Karpas-422 (cell line): Measurements from ENCODE around the gene ZSCAN2. TPM values are rescaled to one million over a fixed set of nuclear protein-coding genes. Genes with fewer than 3 reads are reported as not detected.

ENCODE experiments used
- DNase-seq: peaks from one replicate; pipeline ENCODE4 v3.0.0-alpha.2; 2015
- H2AFZ ChIP-seq: fragments of 200-600 bp; sonication (generic); 2 replicates; pipeline ENCODE4 v1.6.1; 2014; ENCODE audit warnings: antibody characterized with exemption, low read length, mixed read lengths
- H3K27ac ChIP-seq: fragments of 200-600 bp; sonication (generic); 2 replicates; pipeline ENCODE4 v1.5.1; 2014; ENCODE audit warnings: mild to moderate bottlenecking, low read length, moderate library complexity
- H3K27me3 ChIP-seq: fragments of 200-600 bp; sonication (generic); 2 replicates; pipeline ENCODE4 v1.6.1; 2014; ENCODE audit warnings: low read length, mixed read lengths
- H3K36me3 ChIP-seq: fragments of 200-600 bp; sonication (generic); 2 replicates; pipeline ENCODE4 v1.6.1; 2014; ENCODE audit warnings: low read length, mixed read lengths; ENCODE audit not compliant: insufficient read depth
- H3K4me1 ChIP-seq: fragments of 200-600 bp; sonication (generic); 2 replicates; pipeline ENCODE4 v1.6.1; 2014; ENCODE audit warnings: mild to moderate bottlenecking, low read length, mixed read lengths
- H3K4me2 ChIP-seq: fragments of 200-600 bp; sonication (generic); 2 replicates; pipeline ENCODE4 v1.6.1; 2014; ENCODE audit warnings: low read length, low read depth, mild to moderate bottlenecking; ENCODE audit not compliant: poor library complexity, severe bottlenecking
- H3K4me3 ChIP-seq: fragments of 200-600 bp; sonication (generic); 2 replicates; pipeline ENCODE4 v1.5.1; 2014; ENCODE audit warnings: mild to moderate bottlenecking, antibody characterized with exemption, low read length, mixed read lengths
- H3K79me2 ChIP-seq: fragments of 200-600 bp; sonication (generic); 2 replicates; pipeline ENCODE4 v1.6.1; 2014; ENCODE audit warnings: mild to moderate bottlenecking, low read length, mixed read lengths
- H3K9ac ChIP-seq: fragments of 200-600 bp; sonication (generic); 2 replicates; pipeline ENCODE4 v1.6.0; 2014; ENCODE audit warnings: low read length
- H3K9me2 ChIP-seq: fragments of 200-600 bp; sonication (generic), shearing (Covaris generic); replicated peaks from 2 replicates; pipeline ENCODE4 v1.6.0; 2014; ENCODE audit warnings: mild to moderate bottlenecking, low read length, moderate library complexity; ENCODE audit not compliant: insufficient read depth
- H3K9me3 ChIP-seq: fragments of 300-700, 200-600 bp; sonication (generic); 2 replicates; pipeline ENCODE4 v1.6.1; 2014; ENCODE audit warnings: low read length, mixed read lengths
- H4K20me1 ChIP-seq: fragments of 200-600 bp; sonication (generic); 2 replicates; pipeline ENCODE4 v1.6.1; 2014; ENCODE audit warnings: mild to moderate bottlenecking, antibody characterized with exemption, low read length, low read depth; ENCODE audit not compliant: insufficient read depth
- total RNA-seq: library from RNA; depleted of rRNA; stranded (reverse); fragments of >200 nt; shearing (Covaris generic); gene quantifications from 2 replicates; pipeline ENCODE4 v1.2.3, GENCODE V29; 2014; ENCODE audit warnings: low replicate concordance

Gene ZSCAN2
- total RNA-seq, 1 experiment from 2014 or later: 21.8 TPM

DNA sequence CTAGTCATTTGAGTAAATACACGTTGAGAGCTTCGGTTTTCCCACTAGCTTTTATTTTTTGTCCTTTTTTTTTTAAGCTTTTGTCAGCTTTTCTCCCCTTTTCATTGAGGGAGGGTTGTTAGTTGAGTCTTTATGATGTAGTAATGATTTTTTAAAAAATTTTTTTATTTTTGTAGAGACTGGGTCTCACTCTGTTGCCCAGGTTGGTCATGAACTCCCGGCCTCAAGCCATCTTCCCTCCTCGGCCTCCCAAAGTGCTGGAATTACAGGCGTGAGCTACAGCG is 688 bp downstream of the ZSCAN2 start:
- DNase-seq: no peak
- peaks cover 31% of the 10 kb centered on the region for H3K79me2 ChIP-seq
- peak overlapping the region; percentile 92 for H3K4me3 ChIP-seq
- H2AFZ ChIP-seq: peak overlapping the region; percentile 95
- H3K9me3 ChIP-seq: no peaks in the 10 kb centered on the region
- H3K9me2 ChIP-seq: no peaks in the 10 kb centered on the region
- peak overlapping the region; percentile 78 for H3K9ac ChIP-seq
- H3K27me3 ChIP-seq: no peaks in the 10 kb centered on the region
- H3K4me2 ChIP-seq: peak overlapping the region; percentile 100
- H3K4me1 ChIP-seq: peaks cover 44% of the 10 kb centered on the region
- H3K36me3 ChIP-seq: 0 out of 2 replicates have a peak, but pooled peaks cover 7% of the 10 kb centered on the region
- H3K27ac ChIP-seq: no peak overlapping the region
- H4K20me1 ChIP-seq: no peaks in the 10 kb centered on the region

DNA sequence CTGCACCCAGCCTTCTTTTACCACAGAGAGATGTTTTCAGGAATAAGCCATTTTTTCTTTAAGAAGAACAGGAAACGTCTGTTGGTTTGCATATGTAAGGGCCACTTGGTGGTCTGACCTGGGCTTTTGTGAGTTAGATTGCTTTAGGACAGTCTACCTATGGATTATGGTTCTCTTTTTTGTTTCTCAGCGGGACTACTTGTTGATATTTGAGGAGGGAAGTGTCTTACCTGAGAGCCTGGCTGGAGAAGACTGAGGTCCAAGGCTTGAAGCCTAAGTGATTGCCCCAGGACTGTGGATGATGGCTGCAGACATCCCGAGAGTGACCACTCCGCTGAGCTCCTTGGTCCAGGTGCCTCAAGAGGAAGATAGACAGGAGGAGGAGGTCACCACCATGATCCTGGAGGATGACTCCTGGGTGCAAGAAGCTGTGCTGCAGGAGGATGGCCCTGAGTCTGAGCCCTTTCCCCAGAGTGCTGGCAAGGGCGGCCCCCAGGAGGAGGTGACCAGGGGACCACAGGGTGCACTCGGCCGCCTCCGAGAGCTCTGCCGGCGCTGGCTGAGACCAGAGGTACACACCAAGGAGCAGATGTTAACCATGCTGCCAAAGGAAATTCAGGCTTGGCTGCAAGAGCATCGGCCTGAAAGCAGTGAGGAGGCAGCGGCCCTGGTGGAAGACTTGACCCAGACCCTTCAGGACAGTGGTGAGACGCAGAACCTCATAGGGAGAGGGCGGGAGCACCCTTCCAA is 3.0 kb downstream of the ZSCAN2 start:
- H3K27ac ChIP-seq: no peak overlapping the region
- no peak overlapping the region for H2AFZ ChIP-seq
- 0 out of 2 replicates have a peak, but pooled peaks cover 7% of the 10 kb centered on the region for H3K36me3 ChIP-seq
- H3K4me1 ChIP-seq: peaks cover 34% of the 10 kb centered on the region
- no peak for DNase-seq
- H3K4me3 ChIP-seq: no peak overlapping the region
- peaks cover 35% of the 10 kb centered on the region for H3K79me2 ChIP-seq
- H3K4me2 ChIP-seq: no peak overlapping the region
- no peaks in the 10 kb centered on the region for H3K9me3 ChIP-seq
- H3K27me3 ChIP-seq: no peaks in the 10 kb centered on the region
- no peaks in the 10 kb centered on the region for H4K20me1 ChIP-seq
- no peaks in the 10 kb centered on the region for H3K9me2 ChIP-seq
- H3K9ac ChIP-seq: no peak overlapping the region

GRCh38 chr15:84604826-84605553 is 4.2 kb downstream of the ZSCAN2 start:
- H3K79me2 ChIP-seq: peaks cover 43% of the 10 kb centered on the region
- H3K9me2 ChIP-seq: no peaks in the 10 kb centered on the region
- no peaks in the 10 kb centered on the region for H3K9me3 ChIP-seq
- H3K9ac ChIP-seq: no peak overlapping the region; the same call in 1 of the 2 replicates
- no peaks in the 10 kb centered on the region for H4K20me1 ChIP-seq
- H3K4me2 ChIP-seq: no peak overlapping the region
- no peak overlapping the region for H3K4me3 ChIP-seq
- H3K27me3 ChIP-seq: no peaks in the 10 kb centered on the region
- peaks cover 24% of the 10 kb centered on the region for H3K4me1 ChIP-seq
- no peak overlapping the region for H2AFZ ChIP-seq
- no peak overlapping the region for H3K27ac ChIP-seq
- no peak for DNase-seq
- H3K36me3 ChIP-seq: peaks cover 7% of the 10 kb centered on the region; the same call in 1 of the 2 replicates

DNA sequence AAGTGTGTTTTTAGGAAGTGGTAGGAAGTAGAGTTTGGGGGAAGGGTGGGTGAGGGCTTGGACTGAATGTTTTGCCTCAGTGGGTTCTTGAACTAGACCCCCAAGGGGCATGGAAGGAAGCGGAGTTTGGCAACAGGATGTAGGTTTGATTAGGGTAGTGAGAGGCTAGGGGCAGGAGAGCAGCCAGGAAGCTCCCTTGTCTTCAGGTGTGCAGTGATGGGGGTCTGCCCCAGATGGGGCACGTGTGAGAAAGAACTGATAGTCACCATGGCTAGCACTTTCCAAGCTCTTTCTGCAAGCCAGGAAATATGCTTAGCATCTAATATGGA is 4.7 kb downstream of the ZSCAN2 start:
- H3K9me3 ChIP-seq: no peaks in the 10 kb centered on the region
- H3K27ac ChIP-seq: no peak overlapping the region
- no peak overlapping the region for H2AFZ ChIP-seq
- no peaks in the 10 kb centered on the region for H3K27me3 ChIP-seq
- H3K4me1 ChIP-seq: peaks cover 20% of the 10 kb centered on the region
- H3K4me3 ChIP-seq: no peak overlapping the region
- DNase-seq: no peak
- H3K79me2 ChIP-seq: peaks cover 46% of the 10 kb centered on the region
- peaks cover 7% of the 10 kb centered on the region; the same call in 1 of the 2 replicates for H3K36me3 ChIP-seq
- H3K9ac ChIP-seq: no peak overlapping the region
- H4K20me1 ChIP-seq: no peaks in the 10 kb centered on the region
- H3K9me2 ChIP-seq: no peaks in the 10 kb centered on the region
- no peak overlapping the region for H3K4me2 ChIP-seq

DNA sequence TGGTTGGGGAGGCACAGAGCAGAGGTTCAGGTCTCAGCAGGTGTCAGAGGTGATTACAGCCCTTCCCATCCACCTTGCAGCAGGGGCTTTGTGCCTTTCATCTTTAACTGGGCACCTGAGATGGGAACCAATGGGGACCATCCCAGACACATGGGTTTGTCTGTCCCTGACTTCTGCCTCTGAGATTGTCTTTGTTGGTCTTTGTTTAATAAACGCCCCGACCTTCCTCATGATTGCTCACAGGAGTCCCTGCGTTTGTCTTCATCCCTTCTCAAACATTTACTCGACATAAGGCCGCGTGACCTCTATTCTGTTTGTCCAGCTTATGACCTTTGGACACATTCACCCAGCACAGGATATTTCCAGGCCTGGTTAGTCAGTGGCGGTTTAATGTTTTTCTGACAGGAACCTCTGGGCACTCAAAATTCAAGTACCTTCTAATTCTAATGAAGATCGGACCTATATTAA is 5.9 kb downstream of the ZSCAN2 start:
- DNase-seq: no peak
- Histone ChIP-seq H3K9ac (no peak overlapping the region), H3K27ac (no peak overlapping the region), H3K4me1 (peaks cover 13% of the 10 kb centered on the region), H2AFZ (no peak overlapping the region), H3K9me3 (no peaks in the 10 kb centered on the region), H3K4me3 (no peak overlapping the region), H3K79me2 (peaks cover 39% of the 10 kb centered on the region), H3K4me2 (no peak overlapping the region), H3K27me3 (no peaks in the 10 kb centered on the region), H3K36me3 (peaks cover 7% of the 10 kb centered on the region; the same call in 1 of the 2 replicates), H3K9me2 (no peaks in the 10 kb centered on the region), H4K20me1 (no peaks in the 10 kb centered on the region)

- peaks cover 7% of the 10 kb centered on the region; the same call in 1 of the 2 replicates for H3K36me3 ChIP-seq
- no peak overlapping the region for H3K27ac ChIP-seq
- no peak overlapping the region for H3K9ac ChIP-seq
- no peak for DNase-seq
- no peak overlapping the region for H3K4me2 ChIP-seq
- no peaks in the 10 kb centered on the region for H3K27me3 ChIP-seq
- no peaks in the 10 kb centered on the region for H3K9me2 ChIP-seq
- H2AFZ ChIP-seq: no peak overlapping the region
- no peaks in the 10 kb centered on the region for H3K9me3 ChIP-seq
- no peak overlapping the region for H3K4me3 ChIP-seq
- H3K4me1 ChIP-seq: peaks cover 4% of the 10 kb centered on the region; the same call in 1 of the 2 replicates
- peaks cover 29% of the 10 kb centered on the region for H3K79me2 ChIP-seq
- no peaks in the 10 kb centered on the region for H4K20me1 ChIP-seq
These were observed 8.0 kb downstream of the ZSCAN2 start for GRCh38 chr15:84608707-84609284.

DNA sequence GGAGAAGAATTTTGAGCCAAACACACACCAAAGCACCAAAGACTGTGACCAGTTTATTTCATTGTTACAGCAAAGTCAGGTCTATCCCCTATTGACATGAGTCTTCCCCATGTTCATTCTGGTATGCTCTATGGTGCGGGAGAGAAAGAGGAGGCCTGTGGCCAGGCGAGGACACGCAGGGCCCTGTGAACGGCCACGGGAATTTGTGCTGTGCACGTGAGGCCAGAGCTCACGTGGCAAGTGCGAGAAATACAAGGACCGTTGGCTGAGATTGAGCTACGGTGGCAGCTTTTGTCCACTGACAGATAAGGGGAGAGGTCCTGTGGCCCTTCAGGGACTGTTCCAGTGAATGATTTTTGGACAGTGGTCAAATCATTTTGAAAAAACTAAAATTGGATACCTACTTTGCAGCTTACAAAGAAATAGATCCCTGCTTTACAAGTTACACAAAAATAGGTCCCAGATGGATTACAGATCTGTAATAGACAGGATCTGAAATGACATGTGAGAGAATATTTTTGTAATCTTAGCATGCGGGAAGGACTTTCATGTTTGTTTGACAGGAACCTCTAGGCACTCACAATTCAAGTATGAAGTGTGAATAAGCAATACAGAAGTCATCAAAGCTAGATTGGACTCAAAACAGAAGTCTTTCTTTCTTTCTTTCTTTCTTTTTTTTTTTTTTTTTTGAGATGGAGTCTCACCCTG is 9.2 kb downstream of the ZSCAN2 start:
- peaks cover 6% of the 10 kb centered on the region; the same call in 1 of the 2 replicates for H3K36me3 ChIP-seq
- H3K4me2 ChIP-seq: no peak overlapping the region
- no peaks in the 10 kb centered on the region for H3K9me3 ChIP-seq
- H3K79me2 ChIP-seq: peaks cover 28% of the 10 kb centered on the region
- H3K9ac ChIP-seq: no peak overlapping the region
- H2AFZ ChIP-seq: no peak overlapping the region
- no peak for DNase-seq
- no peaks in the 10 kb centered on the region for H3K27me3 ChIP-seq
- 0 out of 2 replicates have a peak, but pooled peaks cover 3% of the 10 kb centered on the region for H3K4me1 ChIP-seq
- H3K9me2 ChIP-seq: no peaks in the 10 kb centered on the region
- H3K27ac ChIP-seq: no peak overlapping the region
- no peaks in the 10 kb centered on the region for H4K20me1 ChIP-seq
- H3K4me3 ChIP-seq: no peak overlapping the region

GRCh38 chr15:84611631-84612030 is 10.8 kb downstream of the ZSCAN2 start:
- Histone ChIP-seq H3K27ac (no peak overlapping the region), H3K9me2 (no peaks in the 10 kb centered on the region), H2AFZ (no peak overlapping the region), H3K27me3 (no peaks in the 10 kb centered on the region), H4K20me1 (no peaks in the 10 kb centered on the region), H3K36me3 (peaks cover 3% of the 10 kb centered on the region), H3K9me3 (no peaks in the 10 kb centered on the region), H3K4me3 (no peak overlapping the region), H3K79me2 (peaks cover 18% of the 10 kb centered on the region; the same call in 1 of the 2 replicates), H3K4me2 (no peak overlapping the region), H3K9ac (no peak overlapping the region), H3K4me1 (0 out of 2 replicates have a peak, but pooled peaks cover 3% of the 10 kb centered on the region)
- no peak for DNase-seq
